SK-N-SH (cell line): Measurements from ENCODE around the gene ZNF283. TPM values are rescaled to one million over a fixed set of nuclear protein-coding genes. Genes with fewer than 3 reads are reported as not detected.
"Not testable (repeated sequence)": the region's sequence is repeated elsewhere in the genome, so short reads cannot be mapped to it uniquely, and the experiment has no call there.

Experiments used
- CTCF ChIA-PET: fragments of 300-600, 350-600 bp; formaldehyde crosslinking; extraction: SDS; loops from one replicate; lab custom pipeline; 2021; lab: Yijun Ruan, JAX
- POLR2A ChIA-PET: fragments of 350-600 bp; sonication (Branson Sonifier 250); formaldehyde crosslinking; extraction: SDS; loops from one replicate; lab custom pipeline; 2020; ENCODE audit warnings: antibody characterized with exemption, inconsistent platforms; lab: Yijun Ruan, JAX
- DNase-seq: peaks from one replicate; pipeline ENCODE4 v3.0.0; 2012
- H2AFZ ChIP-seq: fragments of 200-600 bp; sonication (generic); 2 replicates; pipeline ENCODE4 v1.8.1; 2016; ENCODE audit warnings: antibody characterized with exemption, mild to moderate bottlenecking, low read depth
- H3F3A ChIP-seq: fragments of 200-600 bp; sonication (generic); replicated peaks from 2 replicates; pipeline ENCODE3; 2016; ENCODE audit warnings: antibody characterized with exemption, mild to moderate bottlenecking; ENCODE audit not compliant: insufficient read depth
- H3K27ac ChIP-seq, 2 experiments: fragments of 200-500 bp in 1 of 2; fragments of 200-600 bp in 1 of 2; sonication (Bioruptor generic) in 1 of 2; sonication (generic), shearing (Covaris generic) in 1 of 2; 2 replicates each; pipeline versions ENCODE4 v1.5.1 to v1.6.1; 2014 to 2016; ENCODE audit warnings: low read depth in 2 of 2, inconsistent platforms in 1 of 2, low read length in 1 of 2, mild to moderate bottlenecking in 1 of 2, mixed read lengths in 1 of 2
- H3K27me3 ChIP-seq: fragments of 200-600 bp; sonication (generic), shearing (Covaris generic); 2 replicates; pipeline ENCODE4 v1.6.1; 2016; ENCODE audit warnings: mixed run types; ENCODE audit not compliant: insufficient read depth
- H3K36me3 ChIP-seq, 2 experiments: fragments of 200-500 bp in 1 of 2; fragments of 200-600 bp in 1 of 2; sonication (Bioruptor generic) in 1 of 2; sonication (generic) in 1 of 2; replicated peaks in 1 of 2; 2 replicates each; pipeline versions ENCODE3 to v1.5.1; 2014 to 2016; ENCODE audit warnings: low read length in 1 of 2, mild to moderate bottlenecking in 1 of 2; ENCODE audit not compliant: insufficient read depth in 2 of 2, control insufficient read depth in 1 of 2
- H3K4me1 ChIP-seq, 2 experiments: fragments of 200-500 bp in 1 of 2; fragments of 200-600 bp in 1 of 2; sonication (Bioruptor generic) in 1 of 2; sonication (generic), shearing (Covaris generic) in 1 of 2; 2 replicates each; pipeline versions ENCODE4 v1.5.1 to v1.6.1; 2014 to 2016; ENCODE audit warnings: low read depth in 1 of 2, low read length in 1 of 2, mixed run types in 1 of 2; ENCODE audit not compliant: insufficient read depth in 2 of 2, control insufficient read depth in 1 of 2
- H3K4me2 ChIP-seq: fragments of 200-600 bp; sonication (generic), shearing (Covaris generic); 2 replicates; pipeline ENCODE4 v1.6.1; 2017; ENCODE audit warnings: mixed run types
- H3K4me3 ChIP-seq, 2 experiments: fragments of 200-500 bp in 1 of 2; fragments of 200-600 bp in 1 of 2; sonication (Bioruptor generic) in 1 of 2; sonication (generic), shearing (Covaris generic) in 1 of 2; 2 replicates each; pipeline versions ENCODE4 v1.5.1 to v1.8.1; 2014 to 2016; ENCODE audit warnings: low read depth in 2 of 2, inconsistent platforms in 1 of 2, low read length in 1 of 2, mild to moderate bottlenecking in 1 of 2, mixed read lengths in 1 of 2, moderate library complexity in 1 of 2
- H3K79me2 ChIP-seq: fragments of 200-600 bp; sonication (generic); 2 replicates; pipeline ENCODE4 v1.8.1; 2017; ENCODE audit warnings: mild to moderate bottlenecking; ENCODE audit not compliant: insufficient read depth
- H3K9ac ChIP-seq: fragments of 200-600 bp; sonication (generic); 2 replicates; pipeline ENCODE4 v1.6.1; 2017; ENCODE audit warnings: mixed run types
- H3K9me2 ChIP-seq: fragments of 200-600 bp; sonication (generic); 2 replicates; pipeline ENCODE4 v1.6.1; 2017; ENCODE audit warnings: mixed run types
- H3K9me3 ChIP-seq: fragments of 200-600 bp; sonication (generic); 2 replicates; pipeline ENCODE4 v1.6.1; 2017; ENCODE audit warnings: mixed run types, mild to moderate bottlenecking, moderate library complexity
- H4K20me1 ChIP-seq: fragments of 200-600 bp; sonication (generic); 2 replicates; pipeline ENCODE4 v1.6.1; 2017; ENCODE audit warnings: mild to moderate bottlenecking, mixed run types; ENCODE audit not compliant: insufficient read depth
- CHD2 ChIP-seq: fragments of 150-350 bp; IDR thresholded peaks from 2 replicates; pipeline ENCODE4 v1.6.1; 2018; ENCODE audit warnings: low read length; ENCODE audit not compliant: partially characterized antibody
- ELF1 ChIP-seq: IDR thresholded peaks from 2 replicates; pipeline ENCODE4 v1.4.0; 2012
- EZH2phosphoT487 ChIP-seq: fragments of 200-600 bp; sonication (generic); IDR thresholded peaks from 2 replicates; pipeline ENCODE4 v1.6.1; 2017; ENCODE audit warnings: low read depth, mixed run types, mild to moderate bottlenecking, antibody characterized with exemption, moderate library complexity, borderline replicate concordance
- FOXJ3 ChIP-seq: sonication (generic); formaldehyde crosslinking; IDR thresholded peaks from 2 replicates; pipeline ENCODE4 v1.5.1; 2020; ENCODE audit warnings: mild to moderate bottlenecking, missing genetic modification reagents
- GABPA ChIP-seq: IDR thresholded peaks from 2 replicates; pipeline ENCODE4 v1.4.0; 2012; ENCODE audit warnings: low read depth, mild to moderate bottlenecking
- GATA2 ChIP-seq: sonication (generic); formaldehyde crosslinking; IDR thresholded peaks from 2 replicates; pipeline ENCODE4 v1.5.0; 2020; ENCODE audit warnings: mild to moderate bottlenecking, missing genetic modification reagents
- MXI1 ChIP-seq: IDR thresholded peaks from 2 replicates; pipeline ENCODE4 v1.6.1; 2012; ENCODE audit warnings: mild to moderate bottlenecking, low read depth, low read length, improper control_type of control experiment
- POLR2AphosphoS5 ChIP-seq: IDR thresholded peaks from 2 replicates; pipeline ENCODE4 v1.6.1; 2012; ENCODE audit warnings: low read depth, low read length
- RAD21 ChIP-seq: IDR thresholded peaks from 2 replicates; pipeline ENCODE4 v1.6.1; 2012; ENCODE audit warnings: mild to moderate bottlenecking, low read length
- RXRA ChIP-seq: IDR thresholded peaks from 2 replicates; pipeline ENCODE4 v1.4.0; 2012; ENCODE audit warnings: low read depth, mild to moderate bottlenecking, borderline replicate concordance
- WGBS: methylation state at CpG from one replicate; pipeline ENCODE4 v1.1.6; 2017; ENCODE audit warnings: low lambda C conversion rate; 5-methylcytosine and 5-hydroxymethylcytosine counted together
- polyA plus RNA-seq, 3 experiments: library from polyadenylated mRNA; depleted of rRNA; stranded (reverse); fragments of >200 nt; gene quantifications; 2 replicates each; pipeline ENCODE4 v1.2.3, GENCODE V29; 2012
- TF ChIP-seq, protein P1 (sequence below): fragments of 150-350 bp; IDR thresholded peaks from 2 replicates; pipeline ENCODE4 v1.6.1; 2016; ENCODE audit warnings: mild to moderate bottlenecking, low read depth, low read length
- TF ChIP-seq, protein P2 (sequence below): IDR thresholded peaks from 2 replicates; pipeline ENCODE4 v1.4.0; 2012; ENCODE audit warnings: low read depth, borderline replicate concordance
- TF ChIP-seq, protein P3 (sequence below): fragments of 150-350 bp; IDR thresholded peaks from 2 replicates; pipeline ENCODE4 v1.6.1; 2017; ENCODE audit warnings: antibody characterized with exemption, low read length, low read depth, borderline replicate concordance
- TF ChIP-seq, protein P4 (sequence below): IDR thresholded peaks from 2 replicates; pipeline ENCODE4; 2012
- TF ChIP-seq, protein P5 (sequence below): fragments of 200-600 bp; sonication (generic); IDR thresholded peaks from 2 replicates; pipeline ENCODE4 v1.6.1; 2017; ENCODE audit warnings: antibody characterized with exemption, mild to moderate bottlenecking, moderate library complexity

ZNF283 gene
- polyA plus RNA-seq, 1 of the 3 experiments (the other 2 are of a cell fraction), result 1.6 TPM

DNA sequence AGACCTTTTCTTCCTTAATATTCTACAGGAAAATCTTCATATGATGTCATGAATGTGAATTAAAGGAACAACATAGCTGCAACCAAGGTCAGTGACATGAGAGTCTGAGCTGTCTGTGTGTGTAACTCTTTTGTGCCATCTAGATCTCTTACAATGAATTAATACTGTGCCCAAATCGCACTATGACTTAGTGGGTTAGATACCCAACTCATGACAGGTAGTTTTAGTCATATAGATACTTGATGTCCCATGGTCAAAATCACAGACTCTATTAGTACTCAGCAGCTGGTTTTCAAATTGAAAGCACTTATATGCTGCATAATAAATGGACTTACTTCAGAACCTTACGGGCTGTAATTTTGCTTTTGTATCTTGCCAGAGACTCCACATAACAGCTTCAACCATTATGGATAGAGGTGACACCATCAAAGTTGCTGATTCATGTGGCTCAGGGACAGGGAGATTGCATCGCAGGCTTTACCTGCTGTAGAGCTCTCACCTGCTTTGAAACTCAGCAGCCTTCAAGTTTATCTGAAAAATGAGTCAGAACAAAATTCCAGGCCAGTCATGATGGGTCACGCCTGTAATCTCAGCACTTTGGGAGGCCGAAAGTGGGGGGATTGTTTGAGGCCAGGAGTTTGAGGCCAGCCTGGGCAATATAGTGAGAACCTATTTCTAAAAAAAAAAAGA is 12.3 kb upstream of the ZNF283 start:
- no peak for DNase-seq
- no peak overlapping the region for H3K27ac ChIP-seq
- no peaks in the 10 kb centered on the region for H3K79me2 ChIP-seq
- no peaks in the 10 kb centered on the region for H3K9me2 ChIP-seq
- H4K20me1 ChIP-seq, result no peaks in the 10 kb centered on the region
- no peaks in the 10 kb centered on the region for H3K9me3 ChIP-seq
- H3K4me1 ChIP-seq, result no peaks in the 10 kb centered on the region
- no peak overlapping the region for H3K4me3 ChIP-seq
- H3K27me3 ChIP-seq, result peaks cover 5% of the 10 kb centered on the region; the same call in 1 of the 2 replicates
- no peak overlapping the region for H2AFZ ChIP-seq
- POLR2A ChIA-PET, result no interaction called here
- no peak for TF ChIP-seq FOXJ3
- TF ChIP-seq GATA2, result no peak
- TF ChIP-seq, protein P1, sequence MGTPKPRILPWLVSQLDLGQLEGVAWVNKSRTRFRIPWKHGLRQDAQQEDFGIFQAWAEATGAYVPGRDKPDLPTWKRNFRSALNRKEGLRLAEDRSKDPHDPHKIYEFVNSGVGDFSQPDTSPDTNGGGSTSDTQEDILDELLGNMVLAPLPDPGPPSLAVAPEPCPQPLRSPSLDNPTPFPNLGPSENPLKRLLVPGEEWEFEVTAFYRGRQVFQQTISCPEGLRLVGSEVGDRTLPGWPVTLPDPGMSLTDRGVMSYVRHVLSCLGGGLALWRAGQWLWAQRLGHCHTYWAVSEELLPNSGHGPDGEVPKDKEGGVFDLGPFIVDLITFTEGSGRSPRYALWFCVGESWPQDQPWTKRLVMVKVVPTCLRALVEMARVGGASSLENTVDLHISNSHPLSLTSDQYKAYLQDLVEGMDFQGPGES, result no peak
- no peak for TF ChIP-seq RAD21
- TF ChIP-seq EZH2phosphoT487, result no peak
- no peak for TF ChIP-seq ELF1
- TF ChIP-seq GABPA, result no peak
- TF ChIP-seq, protein P2, sequence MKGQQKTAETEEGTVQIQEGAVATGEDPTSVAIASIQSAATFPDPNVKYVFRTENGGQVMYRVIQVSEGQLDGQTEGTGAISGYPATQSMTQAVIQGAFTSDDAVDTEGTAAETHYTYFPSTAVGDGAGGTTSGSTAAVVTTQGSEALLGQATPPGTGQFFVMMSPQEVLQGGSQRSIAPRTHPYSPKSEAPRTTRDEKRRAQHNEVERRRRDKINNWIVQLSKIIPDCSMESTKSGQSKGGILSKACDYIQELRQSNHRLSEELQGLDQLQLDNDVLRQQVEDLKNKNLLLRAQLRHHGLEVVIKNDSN, result no peak
- TF ChIP-seq RXRA, result no peak
- no peak for TF ChIP-seq MXI1
- TF ChIP-seq, protein P3, sequence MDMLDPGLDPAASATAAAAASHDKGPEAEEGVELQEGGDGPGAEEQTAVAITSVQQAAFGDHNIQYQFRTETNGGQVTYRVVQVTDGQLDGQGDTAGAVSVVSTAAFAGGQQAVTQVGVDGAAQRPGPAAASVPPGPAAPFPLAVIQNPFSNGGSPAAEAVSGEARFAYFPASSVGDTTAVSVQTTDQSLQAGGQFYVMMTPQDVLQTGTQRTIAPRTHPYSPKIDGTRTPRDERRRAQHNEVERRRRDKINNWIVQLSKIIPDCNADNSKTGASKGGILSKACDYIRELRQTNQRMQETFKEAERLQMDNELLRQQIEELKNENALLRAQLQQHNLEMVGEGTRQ, result no peak
- TF ChIP-seq, protein P4, sequence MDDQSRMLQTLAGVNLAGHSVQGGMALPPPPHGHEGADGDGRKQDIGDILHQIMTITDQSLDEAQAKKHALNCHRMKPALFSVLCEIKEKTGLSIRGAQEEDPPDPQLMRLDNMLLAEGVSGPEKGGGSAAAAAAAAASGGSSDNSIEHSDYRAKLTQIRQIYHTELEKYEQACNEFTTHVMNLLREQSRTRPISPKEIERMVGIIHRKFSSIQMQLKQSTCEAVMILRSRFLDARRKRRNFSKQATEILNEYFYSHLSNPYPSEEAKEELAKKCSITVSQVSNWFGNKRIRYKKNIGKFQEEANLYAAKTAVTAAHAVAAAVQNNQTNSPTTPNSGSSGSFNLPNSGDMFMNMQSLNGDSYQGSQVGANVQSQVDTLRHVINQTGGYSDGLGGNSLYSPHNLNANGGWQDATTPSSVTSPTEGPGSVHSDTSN, result no peak
- no peak for TF ChIP-seq POLR2AphosphoS5
- TF ChIP-seq, protein P5, sequence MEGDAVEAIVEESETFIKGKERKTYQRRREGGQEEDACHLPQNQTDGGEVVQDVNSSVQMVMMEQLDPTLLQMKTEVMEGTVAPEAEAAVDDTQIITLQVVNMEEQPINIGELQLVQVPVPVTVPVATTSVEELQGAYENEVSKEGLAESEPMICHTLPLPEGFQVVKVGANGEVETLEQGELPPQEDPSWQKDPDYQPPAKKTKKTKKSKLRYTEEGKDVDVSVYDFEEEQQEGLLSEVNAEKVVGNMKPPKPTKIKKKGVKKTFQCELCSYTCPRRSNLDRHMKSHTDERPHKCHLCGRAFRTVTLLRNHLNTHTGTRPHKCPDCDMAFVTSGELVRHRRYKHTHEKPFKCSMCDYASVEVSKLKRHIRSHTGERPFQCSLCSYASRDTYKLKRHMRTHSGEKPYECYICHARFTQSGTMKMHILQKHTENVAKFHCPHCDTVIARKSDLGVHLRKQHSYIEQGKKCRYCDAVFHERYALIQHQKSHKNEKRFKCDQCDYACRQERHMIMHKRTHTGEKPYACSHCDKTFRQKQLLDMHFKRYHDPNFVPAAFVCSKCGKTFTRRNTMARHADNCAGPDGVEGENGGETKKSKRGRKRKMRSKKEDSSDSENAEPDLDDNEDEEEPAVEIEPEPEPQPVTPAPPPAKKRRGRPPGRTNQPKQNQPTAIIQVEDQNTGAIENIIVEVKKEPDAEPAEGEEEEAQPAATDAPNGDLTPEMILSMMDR, result no peak
- TF ChIP-seq CHD2, result no peak
- TF ChIP-seq, all 33 proteins: peak for 0
- CTCF ChIA-PET, result interaction anchor here (0.5 to 1.9 kb wide), 4 partner anchors 21 to 969 kb away, joined by 3 to 6 read pairs (median 4); no protein-coding TSS in a partner anchor
- no peaks in the 10 kb centered on the region for H3F3A ChIP-seq
- no peaks in the 10 kb centered on the region for H3K36me3 ChIP-seq
- no peak overlapping the region for H3K9ac ChIP-seq
- 26% methylated on average over 5 of the region's 5 CpGs for WGBS
- no peak overlapping the region for H3K4me2 ChIP-seq

DNA sequence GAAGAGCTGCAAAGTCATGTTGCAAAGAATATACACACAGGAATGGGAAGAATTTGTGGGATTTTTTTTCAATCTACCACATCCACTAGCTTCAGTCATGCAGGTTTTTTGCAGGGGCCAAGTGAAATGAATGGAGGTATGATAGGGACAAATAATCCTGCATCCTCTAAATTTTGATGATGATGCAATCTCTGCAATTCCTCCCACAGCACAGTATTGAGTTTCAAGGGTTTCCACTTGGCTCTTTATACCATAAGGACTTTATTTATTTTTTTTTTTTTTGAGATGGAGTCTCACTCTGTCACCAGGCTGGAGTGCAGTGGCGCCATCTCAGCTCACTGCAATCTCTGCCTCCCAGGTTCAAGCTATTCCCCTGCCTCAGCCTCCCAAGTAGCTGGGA is 9.7 kb upstream of the ZNF283 start:
- not testable (repeated sequence) for DNase-seq

More for the DNA sequence above, 9.7 kb upstream of the ZNF283 start:
- H4K20me1 ChIP-seq, POLR2A ChIA-PET, H3K4me2 ChIP-seq, H3K36me3 ChIP-seq, H2AFZ ChIP-seq, H3K79me2 ChIP-seq, H3F3A ChIP-seq, H3K4me3 ChIP-seq, H3K27me3 ChIP-seq, H3K9me3 ChIP-seq, H3K27ac ChIP-seq, H3K9me2 ChIP-seq, H3K4me1 ChIP-seq, H3K9ac ChIP-seq: not testable (repeated sequence)
- CTCF ChIA-PET, result interaction anchor here (0.8 to 1.1 kb wide), 2 partner anchors 8 to 72 kb away, joined by 3 to 4 read pairs; no protein-coding TSS in a partner anchor
- WGBS, result 30% methylated on average over 1 of the region's 1 CpG
